ENCODE measurements around the gene GCA.

The GCA gene

DNA sequence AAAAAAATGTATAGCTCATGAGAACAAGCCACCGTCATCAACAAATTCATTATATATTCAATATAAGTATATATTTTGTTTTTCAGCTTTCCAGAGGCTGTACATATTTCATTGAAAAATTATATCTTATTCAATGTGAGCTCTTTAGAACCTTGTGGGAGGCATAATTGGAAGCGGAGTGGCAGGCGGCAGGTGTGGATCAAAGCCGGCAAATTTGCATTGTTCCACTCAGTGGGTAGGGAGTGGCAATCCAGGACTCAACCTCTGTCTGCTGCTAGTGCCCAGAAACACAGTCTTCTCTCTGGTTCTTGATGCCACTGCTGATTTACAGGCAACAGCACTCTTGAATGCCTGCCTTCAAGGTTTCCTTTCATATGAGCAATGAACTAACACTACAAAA is 46.9 kb downstream of the GCA start:
- TF ChIP-seq EZH2phosphoT487 (conservative IDR thresholded peaks at IDR 0.05; ENCODE audit: low read length): no peak
- TF ChIP-seq, protein P1, sequence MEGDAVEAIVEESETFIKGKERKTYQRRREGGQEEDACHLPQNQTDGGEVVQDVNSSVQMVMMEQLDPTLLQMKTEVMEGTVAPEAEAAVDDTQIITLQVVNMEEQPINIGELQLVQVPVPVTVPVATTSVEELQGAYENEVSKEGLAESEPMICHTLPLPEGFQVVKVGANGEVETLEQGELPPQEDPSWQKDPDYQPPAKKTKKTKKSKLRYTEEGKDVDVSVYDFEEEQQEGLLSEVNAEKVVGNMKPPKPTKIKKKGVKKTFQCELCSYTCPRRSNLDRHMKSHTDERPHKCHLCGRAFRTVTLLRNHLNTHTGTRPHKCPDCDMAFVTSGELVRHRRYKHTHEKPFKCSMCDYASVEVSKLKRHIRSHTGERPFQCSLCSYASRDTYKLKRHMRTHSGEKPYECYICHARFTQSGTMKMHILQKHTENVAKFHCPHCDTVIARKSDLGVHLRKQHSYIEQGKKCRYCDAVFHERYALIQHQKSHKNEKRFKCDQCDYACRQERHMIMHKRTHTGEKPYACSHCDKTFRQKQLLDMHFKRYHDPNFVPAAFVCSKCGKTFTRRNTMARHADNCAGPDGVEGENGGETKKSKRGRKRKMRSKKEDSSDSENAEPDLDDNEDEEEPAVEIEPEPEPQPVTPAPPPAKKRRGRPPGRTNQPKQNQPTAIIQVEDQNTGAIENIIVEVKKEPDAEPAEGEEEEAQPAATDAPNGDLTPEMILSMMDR (IDR thresholded peaks at IDR 0.05; ENCODE audit: insufficient read depth, low read length, poor library complexity, severe bottlenecking): no peak

DNA sequence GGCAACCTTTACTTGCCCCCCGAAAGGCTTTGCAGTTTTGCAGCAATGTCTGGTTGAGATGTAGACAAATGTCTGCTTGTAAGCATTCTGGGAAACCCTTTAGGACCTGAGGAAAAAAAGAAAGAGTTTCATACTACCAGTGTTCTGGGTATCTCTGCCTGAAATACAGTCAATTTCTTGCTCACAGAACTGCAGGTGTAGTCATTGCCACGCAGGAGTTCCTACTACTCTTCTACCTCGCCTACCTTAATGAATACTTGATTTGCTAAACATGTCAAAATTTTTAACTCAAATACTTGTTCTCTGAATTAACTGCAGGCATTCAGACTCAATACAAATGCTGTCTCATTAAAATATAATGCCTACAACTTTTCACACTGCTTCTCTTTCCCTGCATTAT is 56.4 kb downstream of the GCA start:
- H3K9me2 ChIP-seq (replicated peaks; ENCODE audit: insufficient read depth, low read length): no peaks in the 10 kb centered on the region
- H3K9ac ChIP-seq (ENCODE audit: low read length): no peak overlapping the region
- H3K27me3 ChIP-seq (ENCODE audit: low read length): no peaks in the 10 kb centered on the region
- no peak overlapping the region for H3K4me2 ChIP-seq (ENCODE audit: low read depth, low read length, poor library complexity, severe bottlenecking)
- no peak overlapping the region for H2AFZ ChIP-seq (ENCODE audit: low read depth, low read length, severe bottlenecking)
- H3K36me3 ChIP-seq (ENCODE audit: low read length): no peaks in the 10 kb centered on the region
- H3K4me3 ChIP-seq (ENCODE audit: insufficient read depth, low read length, poor library complexity, severe bottlenecking): no peak overlapping the region
- H3F3A ChIP-seq (ENCODE audit: insufficient read depth): no peaks in the 10 kb centered on the region
- no peaks in the 10 kb centered on the region for H4K20me1 ChIP-seq (ENCODE audit: low read depth, low read length)
- no peaks in the 10 kb centered on the region for H3K79me2 ChIP-seq (ENCODE audit: insufficient read depth, low read length)
- TF ChIP-seq EZH2phosphoT487 (conservative IDR thresholded peaks at IDR 0.05; ENCODE audit: low read length): no peak
- TF ChIP-seq, protein P1 (IDR thresholded peaks at IDR 0.05; ENCODE audit: insufficient read depth, low read length, poor library complexity, severe bottlenecking): no peak
- no peak overlapping the region for H3K27ac ChIP-seq (ENCODE audit: low read depth, low read length)
- H3K9me3 ChIP-seq (ENCODE audit: insufficient read depth, low read length): no peaks in the 10 kb centered on the region

More for the DNA sequence above, 46.9 kb downstream of the GCA start:
- Histone ChIP-seq H3K4me3 (ENCODE audit: insufficient read depth, low read length, poor library complexity, severe bottlenecking) (no peak overlapping the region), H3K9ac (ENCODE audit: low read length) (no peak overlapping the region), H4K20me1 (ENCODE audit: low read depth, low read length) (no peaks in the 10 kb centered on the region), H3K27ac (ENCODE audit: low read depth, low read length) (no peak overlapping the region), H2AFZ (ENCODE audit: low read depth, low read length, severe bottlenecking) (no peak overlapping the region), H3F3A (ENCODE audit: insufficient read depth) (no peaks in the 10 kb centered on the region), H3K27me3 (ENCODE audit: low read length) (no peaks in the 10 kb centered on the region), H3K9me3 (ENCODE audit: insufficient read depth, low read length) (no peaks in the 10 kb centered on the region), H3K9me2 (replicated peaks; ENCODE audit: insufficient read depth, low read length) (no peaks in the 10 kb centered on the region), H3K79me2 (ENCODE audit: insufficient read depth, low read length) (no peaks in the 10 kb centered on the region), H3K36me3 (ENCODE audit: low read length) (no peaks in the 10 kb centered on the region), H3K4me2 (ENCODE audit: low read depth, low read length, poor library complexity, severe bottlenecking) (no peak overlapping the region)

DNA sequence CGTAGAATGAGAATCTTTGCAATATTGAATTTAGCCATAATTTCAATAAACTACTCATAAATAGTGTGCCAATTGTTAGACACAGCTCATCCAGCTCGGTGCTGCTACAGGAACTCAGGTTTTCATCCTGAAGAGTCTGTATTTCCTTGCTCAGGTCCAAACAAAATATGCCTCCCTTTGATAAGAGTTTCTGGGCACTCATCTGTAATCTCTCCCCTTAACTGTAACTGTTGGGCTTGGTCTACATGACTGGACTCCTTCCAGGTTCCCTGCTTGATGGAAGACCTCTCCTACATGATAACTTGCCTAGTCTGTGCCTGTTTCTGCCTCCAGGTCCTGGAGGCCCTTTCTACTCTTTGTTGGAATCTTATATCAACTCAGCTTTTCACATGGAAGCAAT is 57.9 kb downstream of the GCA start:
- Histone ChIP-seq H3K4me3 (ENCODE audit: insufficient read depth, low read length, poor library complexity, severe bottlenecking) (no peak overlapping the region), H3F3A (ENCODE audit: insufficient read depth) (no peaks in the 10 kb centered on the region), H3K4me2 (ENCODE audit: low read depth, low read length, poor library complexity, severe bottlenecking) (no peak overlapping the region), H3K36me3 (ENCODE audit: low read length) (no peaks in the 10 kb centered on the region), H3K9me3 (ENCODE audit: insufficient read depth, low read length) (no peaks in the 10 kb centered on the region), H3K9ac (ENCODE audit: low read length) (no peak overlapping the region), H3K27ac (ENCODE audit: low read depth, low read length) (no peak overlapping the region), H4K20me1 (ENCODE audit: low read depth, low read length) (no peaks in the 10 kb centered on the region), H2AFZ (ENCODE audit: low read depth, low read length, severe bottlenecking) (no peak overlapping the region), H3K9me2 (replicated peaks; ENCODE audit: insufficient read depth, low read length) (no peaks in the 10 kb centered on the region), H3K79me2 (ENCODE audit: insufficient read depth, low read length) (no peaks in the 10 kb centered on the region), H3K27me3 (ENCODE audit: low read length) (no peaks in the 10 kb centered on the region)
- TF ChIP-seq EZH2phosphoT487 (conservative IDR thresholded peaks at IDR 0.05; ENCODE audit: low read length): no peak
- TF ChIP-seq, protein P1 (IDR thresholded peaks at IDR 0.05; ENCODE audit: insufficient read depth, low read length, poor library complexity, severe bottlenecking): no peak

Measured in SU-DHL-6 (cell line).